HG02852 (cell line): ENCODE measurements around the gene MLPH.
A peak's percentile ranks its signal among the peaks of the same experiment; 100 is the strongest.
"Not testable (repeated sequence)": the region's sequence is repeated elsewhere in the genome, so short reads cannot be mapped to it uniquely, and the experiment has no call there.

Experiments
- ATAC-seq: cut with Tn5 transposase; IDR thresholded peaks from one replicate; pipeline ENCODE4 v1.9.1; 2021; ENCODE audit warnings: mild to moderate bottlenecking, moderate library complexity; ENCODE audit not compliant: unreplicated experiment

MLPH gene

DNA sequence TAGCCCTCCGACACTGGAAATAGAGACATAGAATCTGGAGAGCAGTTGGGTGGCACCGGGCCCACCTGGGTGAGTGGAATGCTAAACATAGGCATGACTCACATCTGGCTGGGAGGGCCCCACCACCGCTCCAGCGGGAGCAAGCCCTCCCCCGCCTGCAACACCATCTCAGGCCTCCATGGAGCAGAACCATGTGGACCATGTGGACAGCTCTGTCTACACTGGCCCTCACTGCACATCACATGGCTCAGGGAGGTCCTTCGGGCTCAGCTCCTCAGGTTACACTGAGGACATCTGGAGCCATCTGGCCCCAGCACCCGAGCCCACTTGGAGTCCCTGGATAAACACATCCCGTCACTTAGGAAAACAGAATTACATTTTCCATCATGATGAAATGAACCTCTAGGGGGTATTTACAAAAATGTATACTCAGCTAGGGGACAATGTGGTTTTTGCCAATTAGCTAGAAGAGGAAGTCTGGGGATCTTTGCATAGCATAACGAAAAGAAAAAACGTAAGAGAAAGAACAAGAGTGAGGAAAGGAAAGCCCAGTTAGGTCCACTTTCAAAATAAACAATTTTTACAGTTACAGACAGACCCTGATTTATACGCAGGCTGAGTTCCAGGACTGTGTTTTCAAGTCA, 30.7 kb upstream of the MLPH start:
- ATAC-seq = no peak

- no peak for ATAC-seq
Measured at GRCh38 chr2:237457388-237457941, 29.6 kb upstream of the MLPH start.

DNA sequence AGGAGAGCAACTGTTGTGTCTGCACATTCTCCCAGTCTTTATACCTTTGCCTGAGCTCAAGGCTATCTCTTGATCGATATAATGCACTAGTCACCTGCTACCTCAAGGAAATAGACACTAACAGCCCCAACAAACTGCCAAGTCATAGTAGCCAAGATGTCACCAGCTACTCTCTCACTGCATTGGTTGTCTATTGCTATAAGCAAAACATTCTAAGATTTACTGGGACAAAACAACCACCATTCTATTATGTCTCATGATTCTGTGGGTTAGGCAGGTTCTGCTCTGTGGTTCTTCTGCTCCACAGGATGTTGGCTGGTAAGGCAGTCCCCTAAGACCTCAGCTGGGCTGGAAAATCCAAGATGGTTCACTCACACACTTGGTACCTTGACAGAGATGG, 28.5 kb upstream of the MLPH start:
- ATAC-seq = no peak

DNA sequence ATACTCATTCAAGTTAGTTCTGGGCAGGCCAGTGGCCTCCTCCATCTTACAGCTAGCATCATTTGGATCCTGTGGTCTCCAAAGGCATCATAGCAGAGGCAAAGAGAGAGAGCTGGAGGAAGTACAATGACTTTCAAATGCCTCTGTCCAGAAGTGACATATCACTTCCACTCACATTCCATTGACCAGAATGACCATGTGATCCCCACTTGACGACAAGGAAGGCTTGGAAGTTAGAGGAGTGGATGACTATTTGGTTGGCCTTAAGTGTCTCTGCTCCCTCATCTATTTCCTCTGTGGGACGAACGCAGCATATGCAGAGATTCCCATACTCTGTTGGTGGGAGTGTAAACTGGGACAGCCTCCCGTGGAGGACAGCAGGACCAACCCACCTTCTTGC, 27.8 kb upstream of the MLPH start:
- no peak for ATAC-seq

GRCh38 chr2:237459741-237460174, 27.3 kb upstream of the MLPH start:
- ATAC-seq = no peak

- no peak for ATAC-seq
Measured at GRCh38 chr2:237464757-237465391, 22.2 kb upstream of the MLPH start.

DNA sequence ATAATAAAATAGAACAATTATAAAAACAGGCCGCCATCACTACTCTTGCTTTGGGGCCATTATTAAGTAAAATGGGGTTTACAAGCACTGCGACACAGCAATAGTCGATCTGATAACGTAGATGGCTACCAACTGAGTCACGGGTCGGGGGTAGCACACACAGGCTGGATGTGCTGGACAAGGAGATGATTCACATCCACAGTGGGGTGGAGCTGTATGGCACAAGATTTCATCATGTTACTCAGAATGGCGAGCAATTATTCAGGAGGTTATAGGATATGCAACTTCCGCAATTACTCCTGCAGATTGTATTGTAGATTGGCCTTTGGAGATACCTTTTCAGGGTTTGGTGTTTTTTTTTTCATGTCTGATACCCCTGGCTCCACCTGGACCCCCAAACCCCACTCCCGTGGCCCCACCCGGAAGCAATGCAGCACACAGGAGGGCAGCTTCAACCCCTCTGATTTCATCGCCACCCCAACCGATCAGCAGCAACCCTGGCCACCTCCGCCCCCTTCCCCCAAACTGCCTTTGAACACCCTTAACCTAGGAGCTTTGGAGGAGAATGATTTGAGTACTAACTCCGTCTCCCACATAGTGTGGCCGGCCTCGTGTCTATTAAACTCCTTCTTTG, 21.4 kb upstream of the MLPH start:
- no peak for ATAC-seq

- ATAC-seq = no peak
Measured at GRCh38 chr2:237466211-237466610, 20.8 kb upstream of the MLPH start.

- no peak for ATAC-seq
Measured at GRCh38 chr2:237467447-237468179, 19.4 kb upstream of the MLPH start.

DNA sequence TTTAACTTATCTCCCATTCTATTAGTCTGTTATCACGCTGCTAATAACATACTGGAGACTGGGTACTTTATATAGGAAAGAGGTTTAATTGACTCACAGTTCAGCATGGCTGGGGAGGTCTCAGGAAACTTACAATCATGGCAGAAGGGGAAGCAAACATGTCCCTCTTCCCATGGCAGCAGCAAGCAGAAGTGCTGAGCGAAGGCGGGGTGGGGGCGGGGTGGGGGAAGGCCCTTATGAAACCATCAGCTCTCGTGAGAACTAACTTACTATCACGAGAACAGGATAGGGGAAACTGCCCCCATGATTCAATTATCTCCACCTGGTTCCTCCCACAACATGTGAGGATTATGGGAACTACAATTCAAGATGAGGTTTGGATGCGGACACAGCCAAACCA, 17.6 kb upstream of the MLPH start:
- not testable (repeated sequence) for ATAC-seq

- no peak for ATAC-seq
Measured at GRCh38 chr2:237469849-237470248, 17.2 kb upstream of the MLPH start.

- ATAC-seq = no peak
Measured at GRCh38 chr2:237470914-237471313, 16.1 kb upstream of the MLPH start.

GRCh38 chr2:237471438-237472186, 15.4 kb upstream of the MLPH start:
- no peak for ATAC-seq

GRCh38 chr2:237472187-237472712, 14.8 kb upstream of the MLPH start:
- no peak for ATAC-seq

- ATAC-seq = no peak
Measured at GRCh38 chr2:237472909-237473877, 13.9 kb upstream of the MLPH start.

- no peak for ATAC-seq
Measured at GRCh38 chr2:237473878-237474441, 13.1 kb upstream of the MLPH start.

- ATAC-seq = no peak
Measured at GRCh38 chr2:237474442-237474911, 12.6 kb upstream of the MLPH start.

DNA sequence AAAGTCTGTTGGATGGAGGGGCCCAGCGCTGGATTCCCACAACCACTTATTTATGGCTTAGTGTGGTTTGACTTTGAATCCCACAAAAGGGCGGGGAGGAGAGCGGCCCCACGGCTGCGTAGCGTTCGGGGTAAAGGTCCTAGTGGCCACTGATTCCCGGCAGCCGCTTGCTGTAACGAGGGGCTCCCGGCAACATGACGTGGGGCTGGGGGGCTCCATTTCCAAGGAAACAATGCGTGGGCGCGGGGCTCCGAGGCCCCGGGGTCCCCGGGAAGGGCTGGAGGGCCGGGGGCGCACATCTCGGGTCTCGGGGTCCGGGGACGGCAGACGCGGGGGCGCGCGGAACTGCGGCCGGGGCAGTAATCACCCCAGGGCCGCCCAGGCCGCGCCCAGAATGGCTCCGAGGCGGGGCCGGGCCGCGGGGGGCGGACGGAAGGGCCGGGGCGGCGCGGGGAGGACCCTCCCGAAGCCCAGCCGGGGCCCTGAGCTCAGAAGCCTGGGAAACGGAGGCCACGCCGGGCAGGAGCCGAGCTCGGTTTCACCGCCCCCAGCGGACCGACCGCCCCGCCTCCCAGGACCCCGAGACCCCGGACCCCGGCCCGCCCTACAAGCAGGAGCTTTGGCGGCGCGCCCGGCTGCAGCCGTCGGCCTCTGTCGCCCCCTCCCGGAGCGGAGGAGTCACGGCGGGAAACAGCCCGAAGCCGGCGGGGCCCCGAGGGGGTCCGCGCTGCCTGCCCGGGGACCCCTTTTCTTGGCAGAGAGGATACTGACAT, 11.9 kb upstream of the MLPH start:
- peak; percentile 59 for ATAC-seq
